ENCODE results near the gene SLC19A1.

- TF ChIP-seq, protein P1, sequence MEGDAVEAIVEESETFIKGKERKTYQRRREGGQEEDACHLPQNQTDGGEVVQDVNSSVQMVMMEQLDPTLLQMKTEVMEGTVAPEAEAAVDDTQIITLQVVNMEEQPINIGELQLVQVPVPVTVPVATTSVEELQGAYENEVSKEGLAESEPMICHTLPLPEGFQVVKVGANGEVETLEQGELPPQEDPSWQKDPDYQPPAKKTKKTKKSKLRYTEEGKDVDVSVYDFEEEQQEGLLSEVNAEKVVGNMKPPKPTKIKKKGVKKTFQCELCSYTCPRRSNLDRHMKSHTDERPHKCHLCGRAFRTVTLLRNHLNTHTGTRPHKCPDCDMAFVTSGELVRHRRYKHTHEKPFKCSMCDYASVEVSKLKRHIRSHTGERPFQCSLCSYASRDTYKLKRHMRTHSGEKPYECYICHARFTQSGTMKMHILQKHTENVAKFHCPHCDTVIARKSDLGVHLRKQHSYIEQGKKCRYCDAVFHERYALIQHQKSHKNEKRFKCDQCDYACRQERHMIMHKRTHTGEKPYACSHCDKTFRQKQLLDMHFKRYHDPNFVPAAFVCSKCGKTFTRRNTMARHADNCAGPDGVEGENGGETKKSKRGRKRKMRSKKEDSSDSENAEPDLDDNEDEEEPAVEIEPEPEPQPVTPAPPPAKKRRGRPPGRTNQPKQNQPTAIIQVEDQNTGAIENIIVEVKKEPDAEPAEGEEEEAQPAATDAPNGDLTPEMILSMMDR (IDR thresholded peaks at IDR 0.05) = no peak
- no peak for TF ChIP-seq POLR2A (IDR thresholded peaks at IDR 0.05; ENCODE audit: low read depth)
Measured at GRCh38 chr21:45546636-45547544, 4.7 kb upstream of the SLC19A1 start.
